H1 (cell line): ENCODE results near the gene CYP4A22. TPM values are rescaled to one million over a fixed set of nuclear protein-coding genes. Genes with fewer than 3 reads are reported as not detected.

Experiments
- CTCF ChIA-PET: fragments of 300-600 bp; sonication (Branson Sonifier 250); formaldehyde crosslinking; loops from one replicate; lab custom pipeline; 2021; ENCODE audit not compliant: partially characterized antibody; lab: Charles Lee
- POLR2A ChIA-PET: fragments of 300-600 bp; sonication (Branson Sonifier 250); formaldehyde crosslinking; loops from one replicate; lab custom pipeline; 2021; ENCODE audit warnings: inconsistent platforms; ENCODE audit not compliant: partially characterized antibody; lab: Charles Lee
- DNase-seq, 2 experiments: peaks; one replicate each; pipeline versions ENCODE4 v3.0.0 to v3.0.0-alpha.2; 2010 to 2022; ENCODE audit warnings: low spot score in 2 of 2, low read depth in 1 of 2, mixed read lengths in 1 of 2
- FAIRE-seq: peaks from 2 replicates; lab custom pipeline; 2011; peaks lifted over from hg19 to GRCh38; lab: Jason Lieb, UNC
- H2AFZ ChIP-seq: 2 replicates; pipeline ENCODE4 v1.8.1; 2012; ENCODE audit warnings: low read length, inconsistent platforms
- H2AK5ac ChIP-seq: 2 replicates; pipeline ENCODE4 v1.6.1; 2013; ENCODE audit warnings: low read depth, low read length
- H2BK120ac ChIP-seq: replicated peaks from 2 replicates; pipeline ENCODE3; 2013; ENCODE audit warnings: low read depth, low read length, inconsistent platforms
- H2BK12ac ChIP-seq: 2 replicates; pipeline ENCODE4 v1.6.1; 2013; ENCODE audit warnings: low read depth, low read length
- H2BK15ac ChIP-seq: 2 replicates; pipeline ENCODE4 v1.6.1; 2013; ENCODE audit warnings: low read length
- H2BK20ac ChIP-seq: 2 replicates; pipeline ENCODE4 v1.6.1; 2013; ENCODE audit warnings: low read length
- H2BK5ac ChIP-seq: 2 replicates; pipeline ENCODE4 v1.6.1; 2013; ENCODE audit warnings: low read depth, low read length
- H3K14ac ChIP-seq: 2 replicates; pipeline ENCODE4 v1.6.1; 2013; ENCODE audit warnings: inconsistent platforms; ENCODE audit not compliant: insufficient read length
- H3K18ac ChIP-seq: 2 replicates; pipeline ENCODE4 v1.6.1; 2013; ENCODE audit warnings: low read length; ENCODE audit errors: extremely low read depth
- H3K23ac ChIP-seq: 2 replicates; pipeline ENCODE4 v1.6.1; 2013; ENCODE audit warnings: inconsistent platforms; ENCODE audit not compliant: insufficient read length
- H3K23me2 ChIP-seq: 2 replicates; pipeline ENCODE4 v1.6.1; 2013; ENCODE audit warnings: low read depth, low read length
- H3K27ac ChIP-seq: 2 replicates; pipeline ENCODE4 v1.6.1; 2011; ENCODE audit warnings: low read depth, low read length, inconsistent platforms
- H3K27me3 ChIP-seq, 4 experiments: replicated peaks in 1 of 4; 1 replicate in 1 of 4; 2 replicates in 3 of 4; pipeline versions ENCODE4 v1.6.1 to v1.8.1; 2011 to 2013; ENCODE audit warnings: low read length in 3 of 4, mild to moderate bottlenecking in 3 of 4, inconsistent platforms in 2 of 4, mixed read lengths in 2 of 4, moderate library complexity in 1 of 4; ENCODE audit not compliant: control insufficient read depth in 3 of 4, insufficient read depth in 3 of 4; ENCODE audit errors: extremely low read depth in 1 of 4
- H3K36me3 ChIP-seq, 4 experiments: 2 replicates each; pipeline versions ENCODE4 v1.6.1 to v1.8.1; 2011 to 2013; ENCODE audit warnings: mild to moderate bottlenecking in 4 of 4, low read length in 3 of 4, moderate library complexity in 2 of 4, control low read depth in 1 of 4, inconsistent platforms in 1 of 4; ENCODE audit not compliant: insufficient read depth in 4 of 4, control insufficient read depth in 2 of 4
- H3K4ac ChIP-seq: replicated peaks from 2 replicates; pipeline ENCODE3; 2013; ENCODE audit warnings: low read length, low read depth, mixed read lengths, inconsistent platforms; ENCODE audit not compliant: insufficient read length
- H3K4me1 ChIP-seq, 4 experiments: replicated peaks in 1 of 4; 1 replicate in 1 of 4; 2 replicates in 3 of 4; pipeline versions ENCODE4 v1.6.1 to v1.8.1; 2011 to 2013; ENCODE audit warnings: low read length in 3 of 4, inconsistent platforms in 2 of 4, mixed read lengths in 1 of 4; ENCODE audit not compliant: insufficient read depth in 4 of 4, control insufficient read depth in 3 of 4
- H3K4me2 ChIP-seq, 2 experiments: 2 replicates each; pipeline versions ENCODE4 v1.6.1 to v1.8.1; 2011 to 2013; ENCODE audit warnings: low read depth in 2 of 2, low read length in 2 of 2, control low read depth in 1 of 2, inconsistent platforms in 1 of 2, mild to moderate bottlenecking in 1 of 2; ENCODE audit not compliant: insufficient read depth in 1 of 2
- H3K4me3 ChIP-seq, 4 experiments: fragments of 200-600, 300-600 bp in 1 of 4; sonication (generic), shearing (Covaris generic), sonication (Bioruptor Twin) in 1 of 4; 2 replicates each; pipeline versions ENCODE4 v1.5.1 to v1.8.1; 2011 to 2016; ENCODE audit warnings: low read length in 4 of 4, low read depth in 3 of 4, control low read depth in 2 of 4, inconsistent platforms in 2 of 4, mild to moderate bottlenecking in 2 of 4, mixed read lengths in 1 of 4, moderate library complexity in 1 of 4; ENCODE audit not compliant: insufficient read depth in 2 of 4; ENCODE audit errors: extremely low read depth in 1 of 4
- H3K56ac ChIP-seq: replicated peaks from 2 replicates; pipeline ENCODE3; 2013; ENCODE audit warnings: low read depth, mild to moderate bottlenecking, mixed read lengths, low read length, inconsistent platforms; ENCODE audit not compliant: insufficient read length
- H3K79me1 ChIP-seq: 2 replicates; pipeline ENCODE4 v1.6.1; 2013; ENCODE audit warnings: low read depth, low read length, control low read depth
- H3K79me2 ChIP-seq, 2 experiments: 2 replicates each; pipeline versions ENCODE4 v1.6.1 to v1.8.1; 2012 to 2013; ENCODE audit warnings: low read length in 2 of 2, mild to moderate bottlenecking in 2 of 2, inconsistent platforms in 1 of 2; ENCODE audit not compliant: insufficient read depth in 2 of 2, control insufficient read depth in 1 of 2
- H3K9ac ChIP-seq, 4 experiments: replicated peaks in 1 of 4; 1 replicate in 1 of 4; 2 replicates in 3 of 4; pipeline versions ENCODE4 v1.6.1 to v1.8.1; 2011 to 2013; ENCODE audit warnings: low read depth in 3 of 4, low read length in 3 of 4, control low read depth in 2 of 4, mild to moderate bottlenecking in 2 of 4, moderate library complexity in 2 of 4, inconsistent platforms in 1 of 4; ENCODE audit errors: extremely low read depth in 1 of 4
- H3K9me3 ChIP-seq, 2 experiments: 2 replicates each; pipeline versions ENCODE4 v1.6.1 to v1.8.1; 2012 to 2013; ENCODE audit warnings: mild to moderate bottlenecking in 2 of 2, moderate library complexity in 2 of 2, control low read depth in 1 of 2, inconsistent platforms in 1 of 2, low read depth in 1 of 2, low read length in 1 of 2, mixed read lengths in 1 of 2; ENCODE audit not compliant: insufficient read depth in 2 of 2
- H4K20me1 ChIP-seq, 2 experiments: replicated peaks in 1 of 2; 2 replicates each; pipeline versions ENCODE3 to v1.8.1; 2011 to 2013; ENCODE audit warnings: inconsistent platforms in 2 of 2, low read length in 2 of 2, mild to moderate bottlenecking in 1 of 2; ENCODE audit not compliant: insufficient read depth in 2 of 2, control insufficient read depth in 1 of 2
- H4K5ac ChIP-seq: 2 replicates; pipeline ENCODE4 v1.6.1; 2013; ENCODE audit warnings: low read length, low read depth, mixed read lengths, inconsistent platforms; ENCODE audit not compliant: insufficient read length
- H4K8ac ChIP-seq: 2 replicates; pipeline ENCODE4 v1.8.0; 2013; ENCODE audit warnings: mild to moderate bottlenecking, moderate library complexity, low read length, inconsistent platforms; ENCODE audit not compliant: insufficient read depth; ENCODE audit errors: extremely low read depth
- H4K91ac ChIP-seq: replicated peaks from 2 replicates; pipeline ENCODE3; 2013; ENCODE audit warnings: low read length, mixed read lengths, inconsistent platforms; ENCODE audit not compliant: insufficient read length
- KDM1A ChIP-seq: fragments of 200-600, 300-600 bp; sonication (generic); IDR thresholded peaks from 2 replicates; pipeline ENCODE4 v1.7.1; 2016; ENCODE audit warnings: mild to moderate bottlenecking, low read length, borderline replicate concordance
- SRF ChIP-seq: IDR thresholded peaks from 2 replicates; pipeline ENCODE4 v1.6.1; 2011; ENCODE audit warnings: mild to moderate bottlenecking, low read depth, low read length, moderate library complexity
- WGBS, 2 experiments: shearing (Covaris generic) in 1 of 2; methylation state at CpG; one replicate each; pipeline versions ENCODE4 v1.1.6 to v1.1.7; 2013 to 2015; ENCODE audit warnings: low lambda C conversion rate in 2 of 2, mixed read lengths in 2 of 2, inconsistent platforms in 1 of 2, low coverage in 1 of 2, missing lambda C conversion rate in 1 of 2; ENCODE audit not compliant: insufficient replicate concordance in 2 of 2, insufficient coverage in 1 of 2, insufficient read length in 1 of 2; ENCODE audit errors: extremely low coverage in 1 of 2, missing lambda C conversion rate in 1 of 2; 5-methylcytosine and 5-hydroxymethylcytosine counted together
- polyA plus RNA-seq, 7 experiments: library from polyadenylated mRNA; depleted of rRNA in 3 of 7; stranded (reverse) in 5 of 7; unstranded in 2 of 7; fragments of >200 nt in 5 of 7; fragments of 200-250 nt in 2 of 7; gene quantifications; 1 replicate in 5 of 7; 2 replicates in 1 of 7; 4 replicates in 1 of 7; pipeline versions ENCODE4 v1.2.1 to v1.2.3, GENCODE V29; 2011 to 2013; ENCODE audit warnings: missing spikeins in 2 of 7, mixed read lengths in 2 of 7
- total RNA-seq: library from RNA; stranded (reverse); fragmentation: NEBNext Ultra II Directional; extraction: Animal tissue kit (Norgen Biotek cat#: 25700); gene quantifications from 2 replicates; pipeline ENCODE4 v1.2.1, GENCODE V29; 2021

CYP4A22 gene
- total and polyA plus RNA-seq, 2 of the 8 experiments (the other 6 are each of a cell fraction or from before 2014, with no cell fraction given), result not detected

DNA sequence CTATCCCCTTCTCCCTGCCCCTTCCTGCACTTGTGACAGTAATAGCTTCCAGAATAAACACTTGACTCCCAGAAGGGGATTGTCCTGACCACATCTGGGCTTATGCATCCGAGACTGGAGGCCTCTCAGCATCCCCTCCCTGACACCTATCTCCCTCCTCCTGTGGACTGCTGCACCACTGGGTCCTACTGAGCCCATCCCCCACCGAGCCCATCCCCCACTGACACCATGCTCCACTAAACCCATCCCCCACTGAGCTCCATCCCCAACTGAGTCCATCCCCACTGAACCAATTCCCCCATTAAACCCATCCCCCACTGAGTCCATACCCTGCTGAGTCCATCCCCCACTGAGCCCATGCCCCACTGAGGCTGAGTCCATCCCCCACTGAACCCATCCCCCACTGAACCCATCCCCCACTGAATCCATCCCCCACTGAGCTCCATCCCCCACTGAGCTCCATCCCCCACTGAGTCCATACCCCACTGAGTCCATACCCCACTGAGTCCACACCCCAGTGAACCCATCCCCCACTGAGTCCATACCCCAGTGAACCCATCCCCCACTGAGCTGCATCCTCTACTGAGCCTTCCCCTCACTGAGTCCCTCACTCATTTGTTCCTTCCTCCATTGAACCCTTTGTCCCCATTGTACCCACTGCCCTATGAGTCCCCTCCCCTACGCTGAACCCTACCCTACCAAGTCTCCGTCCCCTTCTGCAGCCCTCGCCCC, 47.0 kb downstream of the CYP4A22 start:
- peaks cover 7% of the 10 kb centered on the region; the same call in 1 of the 2 replicates for H3K23me2 ChIP-seq
- no peak overlapping the region for H4K91ac ChIP-seq
- no peak for DNase-seq
- no peak overlapping the region for H4K5ac ChIP-seq
- TF ChIP-seq SRF, result no peak
- peak; percentile 80; the same call in 1 of the 2 replicates for TF ChIP-seq KDM1A
- no peak overlapping the region for H2AFZ ChIP-seq
- WGBS, 2 experiments, result 88% methylated on average over 4 of the region's 5 CpGs; no CpG with 5 or more reads in 1 of the 2 experiments
- no peak overlapping the region for H3K4ac ChIP-seq
- no peak overlapping the region for H3K56ac ChIP-seq
- no peak overlapping the region for H3K27ac ChIP-seq
- H3K4me2 ChIP-seq, result no peak overlapping the region
- 0 out of 2 replicates have a peak overlapping the region, but pooled peaks have one; percentile 8 for H2AK5ac ChIP-seq
- no peak overlapping the region for H4K8ac ChIP-seq
- peaks cover 0 to 13% (median 12%) of the 10 kb centered on the region in 4 experiments; a peak in 5 of 7 replicates for H3K27me3 ChIP-seq
- peak; percentile 62 for FAIRE-seq
- CTCF ChIA-PET, result interaction anchor here (0.6 to 14.4 kb wide), 8 partner anchors 8 to 284 kb away, joined by 3 to 207 read pairs (median 6); partner anchors contain the start of genes FOXD2 and PDZK1IP1
- H3K79me2 ChIP-seq, result no peaks in the 10 kb centered on the region
- POLR2A ChIA-PET, result no interaction called here
- no peak overlapping the region for H2BK20ac ChIP-seq
- H2BK15ac ChIP-seq, result no peak overlapping the region
- H2BK5ac ChIP-seq, result no peak overlapping the region
- no peaks in the 10 kb centered on the region for H4K20me1 ChIP-seq
- H3K36me3 ChIP-seq, result no peaks in the 10 kb centered on the region
- H3K4me3 ChIP-seq, result no peak overlapping the region
- no peak overlapping the region for H3K18ac ChIP-seq
- no peak overlapping the region for H2BK120ac ChIP-seq
- H3K9ac ChIP-seq, result no peak overlapping the region
- no peaks in the 10 kb centered on the region for H3K79me1 ChIP-seq
- no peaks in the 10 kb centered on the region for H3K9me3 ChIP-seq
- no peak overlapping the region for H3K23ac ChIP-seq
- H3K14ac ChIP-seq, result no peak overlapping the region
- H3K4me1 ChIP-seq, result peaks cover 0 to 5% (median 2%) of the 10 kb centered on the region in 4 experiments; a peak in 4 of 7 replicates
- 0 out of 2 replicates have a peak overlapping the region, but pooled peaks have one; percentile 5 for H2BK12ac ChIP-seq
